SU-DHL-6 (cell line): ENCODE data around the gene CTDSPL2.

Experiments
- H2AFZ ChIP-seq: fragments of 200-600 bp; sonication (generic); 2 replicates; pipeline ENCODE4 v1.6.1; 2014; ENCODE audit warnings: low read depth, mild to moderate bottlenecking, moderate library complexity, mixed read lengths, antibody characterized with exemption, low read length; ENCODE audit not compliant: severe bottlenecking
- H3F3A ChIP-seq: fragments of 200-600 bp; shearing (Covaris generic); 2 replicates; pipeline ENCODE4 v1.6.0; 2016; ENCODE audit warnings: antibody characterized with exemption, mild to moderate bottlenecking; ENCODE audit not compliant: insufficient read depth
- H3K27ac ChIP-seq: fragments of 200-600 bp; sonication (generic); 2 replicates; pipeline ENCODE4 v1.5.1; 2016; ENCODE audit warnings: low read depth, mild to moderate bottlenecking, low read length, moderate library complexity, mixed read lengths
- H3K27me3 ChIP-seq: fragments of 200-600 bp; sonication (generic), shearing (Covaris generic); 2 replicates; pipeline ENCODE4 v1.6.0; 2014; ENCODE audit warnings: mild to moderate bottlenecking, low read length
- H3K36me3 ChIP-seq: fragments of 200-600 bp; sonication (generic); 2 replicates; pipeline ENCODE4 v1.6.1; 2014; ENCODE audit warnings: mild to moderate bottlenecking, low read length, mixed read lengths
- H3K4me2 ChIP-seq: fragments of 300-600, 200-600 bp; shearing (Covaris generic), sonication (generic); 2 replicates; pipeline ENCODE4 v1.6.0; 2014; ENCODE audit warnings: low read length, low read depth, mild to moderate bottlenecking; ENCODE audit not compliant: poor library complexity, severe bottlenecking
- H3K4me3 ChIP-seq: fragments of 200-600 bp; sonication (generic); 2 replicates; pipeline ENCODE4 v1.5.1; 2014; ENCODE audit warnings: antibody characterized with exemption, low read length, mild to moderate bottlenecking, mixed read lengths; ENCODE audit not compliant: insufficient read depth, poor library complexity, severe bottlenecking
- H3K79me2 ChIP-seq: fragments of 200-600 bp; sonication (generic); 2 replicates; pipeline ENCODE4 v1.6.1; 2014; ENCODE audit warnings: mild to moderate bottlenecking, low read length, moderate library complexity; ENCODE audit not compliant: insufficient read depth
- H3K9ac ChIP-seq: fragments of 200-600 bp; sonication (generic); 2 replicates; pipeline ENCODE4 v1.7.0; 2014; ENCODE audit warnings: mild to moderate bottlenecking, low read length
- H3K9me2 ChIP-seq: fragments of 200-600 bp; sonication (generic); replicated peaks from 2 replicates; pipeline ENCODE4 v1.6.1; 2014; ENCODE audit warnings: low read length; ENCODE audit not compliant: insufficient read depth
- H3K9me3 ChIP-seq: fragments of 200-600 bp; sonication (generic); 2 replicates; pipeline ENCODE4 v1.6.1; 2014; ENCODE audit warnings: low read length, mixed read lengths; ENCODE audit not compliant: insufficient read depth
- H4K20me1 ChIP-seq: fragments of 200-600 bp; sonication (generic); 2 replicates; pipeline ENCODE4 v1.6.1; 2014; ENCODE audit warnings: low read depth, mild to moderate bottlenecking, antibody characterized with exemption, low read length, moderate library complexity, mixed read lengths
- EZH2phosphoT487 ChIP-seq: fragments of 200-600 bp; sonication (generic), shearing (Covaris generic); conservative IDR thresholded peaks from 2 replicates; pipeline ENCODE4 v1.6.1; 2018; ENCODE audit warnings: mild to moderate bottlenecking, antibody characterized with exemption, low read length, moderate library complexity, mixed read lengths
- TF ChIP-seq, protein P1 (sequence below): fragments of 200-600 bp; sonication (generic); IDR thresholded peaks from one replicate; pipeline ENCODE4 v1.5.1; 2017; ENCODE audit warnings: antibody characterized with exemption, mild to moderate bottlenecking, low read length, moderate library complexity; ENCODE audit not compliant: insufficient read depth, poor library complexity, severe bottlenecking

The CTDSPL2 gene

DNA sequence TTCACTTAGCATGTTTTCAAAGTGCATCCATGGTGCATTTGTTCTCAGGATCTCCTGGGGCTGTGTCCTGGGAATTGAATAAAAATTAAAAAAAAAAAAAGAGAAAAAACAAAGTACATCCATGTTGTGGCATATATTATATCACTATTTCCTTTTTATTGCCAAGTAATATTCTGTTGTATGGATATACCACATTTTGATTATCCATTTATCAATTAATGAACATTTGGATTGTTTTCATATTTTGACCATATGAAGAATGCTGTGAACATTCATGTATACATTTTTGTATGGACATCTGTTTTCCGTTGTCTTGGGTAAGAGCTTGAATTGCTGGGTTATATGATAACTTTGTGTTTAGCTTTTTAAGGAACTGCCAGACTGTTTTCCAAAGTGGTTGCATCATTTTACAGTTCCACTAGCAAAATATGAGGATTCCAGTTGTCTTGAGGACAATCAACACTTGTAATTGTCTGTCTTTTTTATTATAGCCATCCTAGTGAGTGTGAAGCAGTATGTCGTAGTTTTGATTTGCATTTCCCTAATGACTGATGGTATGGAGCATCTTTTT, 44.5 kb downstream of the CTDSPL2 start:
- TF ChIP-seq, protein P1, sequence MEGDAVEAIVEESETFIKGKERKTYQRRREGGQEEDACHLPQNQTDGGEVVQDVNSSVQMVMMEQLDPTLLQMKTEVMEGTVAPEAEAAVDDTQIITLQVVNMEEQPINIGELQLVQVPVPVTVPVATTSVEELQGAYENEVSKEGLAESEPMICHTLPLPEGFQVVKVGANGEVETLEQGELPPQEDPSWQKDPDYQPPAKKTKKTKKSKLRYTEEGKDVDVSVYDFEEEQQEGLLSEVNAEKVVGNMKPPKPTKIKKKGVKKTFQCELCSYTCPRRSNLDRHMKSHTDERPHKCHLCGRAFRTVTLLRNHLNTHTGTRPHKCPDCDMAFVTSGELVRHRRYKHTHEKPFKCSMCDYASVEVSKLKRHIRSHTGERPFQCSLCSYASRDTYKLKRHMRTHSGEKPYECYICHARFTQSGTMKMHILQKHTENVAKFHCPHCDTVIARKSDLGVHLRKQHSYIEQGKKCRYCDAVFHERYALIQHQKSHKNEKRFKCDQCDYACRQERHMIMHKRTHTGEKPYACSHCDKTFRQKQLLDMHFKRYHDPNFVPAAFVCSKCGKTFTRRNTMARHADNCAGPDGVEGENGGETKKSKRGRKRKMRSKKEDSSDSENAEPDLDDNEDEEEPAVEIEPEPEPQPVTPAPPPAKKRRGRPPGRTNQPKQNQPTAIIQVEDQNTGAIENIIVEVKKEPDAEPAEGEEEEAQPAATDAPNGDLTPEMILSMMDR: no peak
- no peak for TF ChIP-seq EZH2phosphoT487
- Histone ChIP-seq H3K4me2 (no peak overlapping the region), H3K27me3 (no peaks in the 10 kb centered on the region), H3K79me2 (peaks cover 69% of the 10 kb centered on the region), H3K4me3 (no peak overlapping the region), H2AFZ (no peak overlapping the region), H3K36me3 (peaks cover 30% of the 10 kb centered on the region; the same call in 1 of the 2 replicates), H3K9me2 (no peaks in the 10 kb centered on the region), H3K9me3 (no peaks in the 10 kb centered on the region), H3K27ac (no peak overlapping the region), H3F3A (no peaks in the 10 kb centered on the region; the same call in 1 of the 2 replicates), H4K20me1 (peaks cover 17% of the 10 kb centered on the region; the same call in 1 of the 2 replicates), H3K9ac (no peak overlapping the region)

- Histone ChIP-seq H3K27me3 (no peaks in the 10 kb centered on the region), H3K27ac (no peak overlapping the region), H3K9me3 (no peaks in the 10 kb centered on the region), H4K20me1 (no peaks in the 10 kb centered on the region), H3K9ac (no peak overlapping the region), H3K9me2 (no peaks in the 10 kb centered on the region), H3K36me3 (0 out of 2 replicates have a peak, but pooled peaks cover 2% of the 10 kb centered on the region), H3K4me3 (no peak overlapping the region), H3F3A (0 out of 2 replicates have a peak, but pooled peaks cover 9% of the 10 kb centered on the region), H2AFZ (no peak overlapping the region), H3K79me2 (peaks cover 53% of the 10 kb centered on the region), H3K4me2 (no peak overlapping the region)
- TF ChIP-seq EZH2phosphoT487: no peak
- TF ChIP-seq, protein P1: no peak
Measured at GRCh38 chr15:44479343-44479742, 51.9 kb downstream of the CTDSPL2 start.

DNA sequence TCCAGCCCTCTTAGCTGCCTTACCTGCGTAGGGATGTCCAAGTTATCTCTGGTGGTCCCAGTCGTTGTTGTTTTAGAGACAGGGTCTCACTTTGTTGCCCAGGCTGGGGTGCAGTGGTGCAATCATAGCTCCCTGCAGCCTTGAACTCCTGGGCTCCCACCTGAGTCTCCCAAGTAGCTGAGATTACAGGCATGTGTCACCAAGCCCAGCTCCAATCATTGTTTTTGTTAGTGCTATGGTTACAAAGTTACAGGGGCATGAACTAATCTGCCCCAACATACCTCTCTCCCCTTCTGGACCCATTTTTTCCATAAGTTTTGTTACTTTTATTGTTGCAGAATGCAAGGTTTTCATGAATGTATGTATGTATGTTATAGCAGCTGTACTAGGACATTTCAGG, 54.7 kb downstream of the CTDSPL2 start:
- Histone ChIP-seq H3K9me2 (no peaks in the 10 kb centered on the region), H3K27ac (no peak overlapping the region), H4K20me1 (no peaks in the 10 kb centered on the region), H2AFZ (no peak overlapping the region), H3K9me3 (no peaks in the 10 kb centered on the region), H3K79me2 (peaks cover 49% of the 10 kb centered on the region), H3K36me3 (peaks cover 15% of the 10 kb centered on the region; the same call in 1 of the 2 replicates), H3K4me3 (no peak overlapping the region), H3K9ac (no peak overlapping the region), H3K4me2 (no peak overlapping the region), H3F3A (0 out of 2 replicates have a peak, but pooled peaks cover 9% of the 10 kb centered on the region), H3K27me3 (no peaks in the 10 kb centered on the region)
- TF ChIP-seq, protein P1: no peak
- no peak for TF ChIP-seq EZH2phosphoT487
